GM12891 (cell line): ENCODE measurements around the gene SLC22A23.

Source experiments
- POLR2A ChIP-seq: IDR thresholded peaks from 2 replicates; pipeline ENCODE4 v1.6.1; 2011; ENCODE audit warnings: low read depth, low read length, control low read depth
- POLR2AphosphoS5 ChIP-seq: IDR thresholded peaks from 2 replicates; pipeline ENCODE4 v1.6.1; 2011; ENCODE audit warnings: low read depth, low read length, control low read depth
- POU2F2 ChIP-seq: IDR thresholded peaks from 2 replicates; pipeline ENCODE4 v1.6.1; 2011; ENCODE audit warnings: low read depth, mild to moderate bottlenecking, control low read depth, low read length, moderate library complexity
- TAF1 ChIP-seq: IDR thresholded peaks from 2 replicates; pipeline ENCODE4 v1.6.1; 2011; ENCODE audit warnings: low read depth, low read length, control low read depth

- no peak for TF ChIP-seq POLR2AphosphoS5
- TF ChIP-seq POLR2A: no peak
- no peak for TF ChIP-seq TAF1
- no peak for TF ChIP-seq POU2F2
Observed at GRCh38 chr6:3456395-3456897, 404 bp downstream of the SLC22A23 start.
